Vagina (tissue), 2 donors: ENCODE data around the gene CYBB. TPM values are rescaled to one million over a fixed set of nuclear protein-coding genes. Genes with fewer than 3 reads are reported as not detected.

Experiments
- DNase-seq, 2 donors: peaks; one replicate each; pipeline ENCODE4 v3.0.0-alpha.2; 2017; ENCODE audit errors: extremely low spot score in 2 of 2
- H3K27ac ChIP-seq: fragments of 200-600 bp; sonication (generic); one replicate; pipeline ENCODE4 v1.5.1; 2019
- H3K27me3 ChIP-seq: fragments of 200-600 bp; sonication (generic); one replicate; pipeline ENCODE4 v1.5.1; 2019
- H3K36me3 ChIP-seq, 2 donors: fragments of 200-600 bp; sonication (generic); one replicate each; pipeline ENCODE4 v1.5.1; 2017 to 2019
- H3K4me1 ChIP-seq: fragments of 200-600 bp; sonication (generic); one replicate; pipeline ENCODE4 v1.5.1; 2019
- H3K4me3 ChIP-seq, 2 donors: fragments of 200-600 bp; sonication (generic); 1 replicate in 1 of 2; 2 replicates in 1 of 2; pipeline ENCODE4 v1.5.1; 2016 to 2019
- H3K9me3 ChIP-seq: fragments of 200-600 bp; sonication (generic); one replicate; pipeline ENCODE4 v1.5.1; 2019
- CTCF ChIP-seq, 3 experiments: fragments of 450-650 bp in 2 of 3; fragments of 200-600 bp in 1 of 3; sonication (generic) in 1 of 3; IDR thresholded peaks; one replicate each; pipeline ENCODE4 v1.5.1; 2017 to 2019; ENCODE audit warnings: antibody characterized with exemption in 3 of 3, mild to moderate bottlenecking in 2 of 3, moderate library complexity in 2 of 3
- POLR2A ChIP-seq, 2 donors: fragments of 450-650 bp; IDR thresholded peaks; one replicate each; pipeline ENCODE4 v1.6.1; 2017; ENCODE audit warnings: antibody characterized with exemption in 2 of 2, mild to moderate bottlenecking in 2 of 2, moderate library complexity in 2 of 2
- POLR2AphosphoS5 ChIP-seq, 2 donors: sonication (generic); formaldehyde crosslinking; IDR thresholded peaks; one replicate each; pipeline ENCODE4 v1.9.0; 2017; ENCODE audit warnings: antibody characterized with exemption in 2 of 2, mild to moderate bottlenecking in 2 of 2, low read depth in 1 of 2; ENCODE audit not compliant: insufficient read depth in 1 of 2
- intact Hi-C: fragments of 100-400 bp; cut with DNase I; formaldehyde crosslinking; loops from one replicate; pipeline ENCODE4 v1.15.1; 2023
- total RNA-seq: library from RNA; depleted of rRNA; stranded (reverse); fragments of >200 nt; gene quantifications from one replicate; pipeline ENCODE4 v1.2.3, GENCODE V29; 2016

The CYBB gene
- total RNA-seq, 1 donor from 2014 or later, result 6.9 TPM

DNA sequence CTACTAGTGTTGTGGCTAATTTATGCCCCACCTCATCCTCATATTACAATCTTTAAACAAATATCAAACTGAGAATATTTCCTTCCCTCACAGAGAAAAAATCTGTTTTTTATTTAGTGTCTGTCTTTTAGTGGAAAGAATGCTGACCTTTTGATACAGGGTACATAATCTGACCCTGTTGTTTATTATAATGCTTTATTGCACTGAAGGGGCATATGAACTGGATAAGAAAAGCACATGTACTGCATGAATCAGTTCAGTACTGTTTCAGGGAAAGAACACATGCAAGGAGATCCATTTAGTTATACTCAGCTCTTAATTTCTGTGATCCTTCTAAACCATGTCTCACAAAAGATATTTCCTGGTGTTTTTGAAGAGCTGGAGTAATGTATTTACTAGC lies 83.0 kb downstream of the CYBB start:
- H3K36me3 ChIP-seq, result no peaks in the 10 kb centered on the region
- no peaks in the 10 kb centered on the region for H3K4me1 ChIP-seq
- H3K4me3 ChIP-seq, result no peak overlapping the region
- H3K27ac ChIP-seq, result no peak overlapping the region
- intact Hi-C loops, result no loop called here
- no peaks in the 10 kb centered on the region for H3K9me3 ChIP-seq
- DNase-seq, result no peak
- H3K27me3 ChIP-seq, result no peaks in the 10 kb centered on the region
- TF ChIP-seq POLR2AphosphoS5 (IDR thresholded peaks at IDR 0.05; ENCODE audit: insufficient read depth in 1 of 2, low read depth in 1 of 2) (no peak), POLR2A (IDR thresholded peaks at IDR 0.05) (no peak), CTCF (IDR thresholded peaks at IDR 0.05) (no peak)

Other genes with a start within 250 kb of the CYBB start
- 2.5 TPM for gene LANCL3, start 208.4 kb upstream of the CYBB start, total RNA-seq
- 2.0 TPM for gene XK, start 94.3 kb upstream of the CYBB start, total RNA-seq
- gene DYNLT3, start 67.5 kb downstream of the CYBB start, total RNA-seq, result 18.7 TPM
- 1.2 TPM for gene SYTL5, start 226.5 kb downstream of the CYBB start, total RNA-seq